Medulla oblongata (tissue), 1 donor: ENCODE results near the gene WHRN.
A peak's percentile ranks its signal among the peaks of the same experiment; 100 is the strongest.

Experiments used
- DNase-seq: peaks from one replicate; pipeline ENCODE4 v3.0.0-alpha.2; 2015; ENCODE audit errors: extremely low spot score

WHRN gene

GRCh38 chr9:114505187-114506081 lies at the start of gene WHRN:
TSS of gene WHRN (minus strand) at chr9:114505473. CDS start at chr9:114504801, 672 bp downstream.
- DNase-seq, result peak; percentile 95

- no peak for DNase-seq
Measured at GRCh38 chr9:114553202-114553601, 47.9 kb upstream of the WHRN start.

GRCh38 chr9:114552706-114553105 lies 47.4 kb upstream of the WHRN start:
- DNase-seq, result no peak

- DNase-seq, result no peak
Measured at GRCh38 chr9:114551750-114552685, 46.7 kb upstream of the WHRN start.

GRCh38 chr9:114549697-114550330 lies 44.5 kb upstream of the WHRN start:
- DNase-seq, result no peak

- no peak for DNase-seq
Measured at GRCh38 chr9:114546851-114547250, 41.6 kb upstream of the WHRN start.

- no peak for DNase-seq
Measured at GRCh38 chr9:114545055-114545454, 39.8 kb upstream of the WHRN start.

GRCh38 chr9:114539701-114540380 lies 34.6 kb upstream of the WHRN start:
- DNase-seq, result no peak

- no peak for DNase-seq
Measured at GRCh38 chr9:114538241-114538640, 33.0 kb upstream of the WHRN start.

GRCh38 chr9:114532561-114533237 lies 27.4 kb upstream of the WHRN start:
- no peak for DNase-seq

- no peak for DNase-seq
Measured at GRCh38 chr9:114529285-114529684, 24.0 kb upstream of the WHRN start.

GRCh38 chr9:114526807-114527206 lies 21.5 kb upstream of the WHRN start:
- no peak for DNase-seq

GRCh38 chr9:114525513-114525912 lies 20.2 kb upstream of the WHRN start:
- no peak for DNase-seq

GRCh38 chr9:114524247-114524681 lies 19.0 kb upstream of the WHRN start:
- DNase-seq, result no peak

GRCh38 chr9:114522847-114523246 lies 17.6 kb upstream of the WHRN start:
- no peak for DNase-seq

GRCh38 chr9:114522286-114522685 lies 17.0 kb upstream of the WHRN start:
- no peak for DNase-seq

GRCh38 chr9:114521846-114522245 lies 16.6 kb upstream of the WHRN start:
- no peak for DNase-seq

- DNase-seq, result no peak
Measured at GRCh38 chr9:114518599-114519022, 13.3 kb upstream of the WHRN start.

GRCh38 chr9:114518120-114518519 lies 12.8 kb upstream of the WHRN start:
- DNase-seq, result no peak

GRCh38 chr9:114516913-114517312 lies 11.6 kb upstream of the WHRN start:
- DNase-seq, result no peak

GRCh38 chr9:114515528-114515927 lies 10.3 kb upstream of the WHRN start:
- no peak for DNase-seq
